Effector memory CD8-positive, alpha-beta T cell (primary cell): Measurements from ENCODE around the gene MYO9B.
"Not testable (repeated sequence)": the region's sequence is repeated elsewhere in the genome, so short reads cannot be mapped to it uniquely, and the experiment has no call there.

Experiments
- ATAC-seq: fragments of 150-1000 bp; cut with Tn5 transposase; replicated peaks from 2 replicates; pipeline ENCODE4 v1.10.0; 2021; ENCODE audit warnings: mild to moderate bottlenecking, moderate library complexity
- DNase-seq, 3 experiments: peaks; one replicate each; pipeline ENCODE4 v3.0.0; 2021
- H3K27ac Mint-ChIP-seq, 2 donors: one replicate each; pipeline ENCODE4 v1.8.0; 2022; ENCODE audit warnings: mild to moderate bottlenecking in 2 of 2, mixed read lengths in 2 of 2, moderate library complexity in 2 of 2
- H3K27me3 Mint-ChIP-seq, 2 donors: one replicate each; pipeline ENCODE4 v1.8.0; 2022; ENCODE audit warnings: mixed read lengths in 2 of 2
- H3K36me3 Mint-ChIP-seq: one replicate; pipeline ENCODE4 v1.8.0; 2022; ENCODE audit warnings: mild to moderate bottlenecking, moderate library complexity, mixed read lengths; ENCODE audit not compliant: insufficient read depth
- H3K4me1 Mint-ChIP-seq, 2 donors: one replicate each; pipeline ENCODE4 v1.8.0; 2022; ENCODE audit warnings: low read depth in 2 of 2, mixed read lengths in 2 of 2
- H3K4me3 Mint-ChIP-seq, 2 donors: one replicate each; pipeline ENCODE4 v1.8.0; 2022; ENCODE audit warnings: mild to moderate bottlenecking in 2 of 2, mixed read lengths in 2 of 2, moderate library complexity in 2 of 2
- H3K9me3 Mint-ChIP-seq, 2 donors: one replicate each; pipeline ENCODE4 v1.8.0; 2022; ENCODE audit warnings: mixed read lengths in 2 of 2

The MYO9B gene

GRCh38 chr19:17086120-17086519 lies 10.5 kb downstream of the MYO9B start:
- Mint-ChIP-seq H3K36me3 (peaks cover 16% of the 10 kb centered on the region), H3K27me3 (no peaks in the 10 kb centered on the region), H3K27ac (peak overlapping the region in 1 of 2 donors; percentile 69), H3K9me3 (no peaks in the 10 kb centered on the region), H3K4me3 (no peak overlapping the region), H3K4me1 (peaks cover 67% of the 10 kb centered on the region in 2 donors)
- no peak for ATAC-seq
- no peak for DNase-seq

- peak overlapping the region in 1 of 2 donors; percentile 26 for H3K27ac Mint-ChIP-seq
- H3K4me1 Mint-ChIP-seq: peaks cover 63 to 67% of the 10 kb centered on the region in 2 donors
- no peaks in the 10 kb centered on the region for H3K27me3 Mint-ChIP-seq
Measured at GRCh38 chr19:17086834-17087233, 11.3 kb downstream of the MYO9B start.

GRCh38 chr19:17088552-17088951 lies 13.0 kb downstream of the MYO9B start:
- Mint-ChIP-seq H3K36me3 (peaks cover 16% of the 10 kb centered on the region), H3K9me3 (no peaks in the 10 kb centered on the region), H3K4me1 (peaks cover 53 to 56% of the 10 kb centered on the region in 2 donors), H3K27me3 (no peaks in the 10 kb centered on the region), H3K4me3 (no peak overlapping the region), H3K27ac (peak overlapping the region; percentile 14 to 79)
- DNase-seq (no peak), ATAC-seq (no peak)

More at GRCh38 chr19:17086834-17087233, 11.3 kb downstream of the MYO9B start:
- Mint-ChIP-seq H3K36me3 (peaks cover 16% of the 10 kb centered on the region), H3K4me3 (no peak overlapping the region), H3K9me3 (no peaks in the 10 kb centered on the region)
- ATAC-seq (no peak), DNase-seq (no peak)

GRCh38 chr19:17090583-17090982 lies 15.0 kb downstream of the MYO9B start:
- peak; percentile 78 for ATAC-seq
- Mint-ChIP-seq H3K4me1 (peaks cover 52 to 59% of the 10 kb centered on the region in 2 donors), H3K27ac (peak overlapping the region; percentile 77 to 79), H3K9me3 (no peaks in the 10 kb centered on the region), H3K36me3 (peaks cover 14% of the 10 kb centered on the region), H3K27me3 (no peaks in the 10 kb centered on the region), H3K4me3 (peak overlapping the region in 1 of 2 donors; percentile 49)
- DNase-seq: no peak

GRCh38 chr19:17091758-17092333 lies 16.3 kb downstream of the MYO9B start:
- H3K27me3 Mint-ChIP-seq: no peaks in the 10 kb centered on the region
- peak overlapping the region in 1 of 2 donors; percentile 54 for H3K27ac Mint-ChIP-seq
- peak overlapping the region in 1 of 2 donors; percentile 10 for H3K4me3 Mint-ChIP-seq
- DNase-seq (no peak), ATAC-seq (peak; percentile 58)
- no peaks in the 10 kb centered on the region for H3K9me3 Mint-ChIP-seq
- H3K4me1 Mint-ChIP-seq: peaks cover 55% of the 10 kb centered on the region in 2 donors
- H3K36me3 Mint-ChIP-seq: peaks cover 10% of the 10 kb centered on the region

- DNase-seq (no peak), ATAC-seq (no peak)
- peaks cover 10% of the 10 kb centered on the region for H3K36me3 Mint-ChIP-seq
- H3K27ac Mint-ChIP-seq: no peak overlapping the region
- no peaks in the 10 kb centered on the region for H3K9me3 Mint-ChIP-seq
- peaks cover 53% of the 10 kb centered on the region in 2 donors for H3K4me1 Mint-ChIP-seq
- no peak overlapping the region for H3K4me3 Mint-ChIP-seq
- no peaks in the 10 kb centered on the region for H3K27me3 Mint-ChIP-seq
Measured at GRCh38 chr19:17092696-17093095, 17.1 kb downstream of the MYO9B start.

- H3K27me3 Mint-ChIP-seq, ATAC-seq, H3K9me3 Mint-ChIP-seq, H3K4me3 Mint-ChIP-seq, DNase-seq: not testable (repeated sequence)
- Mint-ChIP-seq H3K36me3 (peaks cover 12% of the 10 kb centered on the region), H3K27ac (peak overlapping the region in 1 of 2 donors; percentile 17), H3K4me1 (peaks cover 46 to 53% of the 10 kb centered on the region in 2 donors)
Measured at GRCh38 chr19:17094694-17095093, 19.1 kb downstream of the MYO9B start.

GRCh38 chr19:17095141-17095919 lies 19.8 kb downstream of the MYO9B start:
- Mint-ChIP-seq H3K27me3 (no peaks in the 10 kb centered on the region), H3K27ac (peak overlapping the region; percentile 17 to 76)

GRCh38 chr19:17097593-17098126 lies 22.1 kb downstream of the MYO9B start:
- no peak for ATAC-seq
- Mint-ChIP-seq H3K36me3 (peaks cover 39% of the 10 kb centered on the region), H3K9me3 (no peaks in the 10 kb centered on the region), H3K4me3 (no peak overlapping the region), H3K27me3 (no peaks in the 10 kb centered on the region), H3K4me1 (peaks cover 39 to 44% of the 10 kb centered on the region in 2 donors), H3K27ac (no peak overlapping the region)
- no peak for DNase-seq

More at GRCh38 chr19:17095141-17095919, 19.8 kb downstream of the MYO9B start:
- H3K4me3 Mint-ChIP-seq: no peak overlapping the region
- peaks cover 43 to 49% of the 10 kb centered on the region in 2 donors for H3K4me1 Mint-ChIP-seq
- ATAC-seq (no peak), DNase-seq (no peak)
- H3K36me3 Mint-ChIP-seq: peaks cover 18% of the 10 kb centered on the region
- no peaks in the 10 kb centered on the region for H3K9me3 Mint-ChIP-seq

- ATAC-seq: no peak
- peaks cover 46 to 48% of the 10 kb centered on the region in 2 donors for H3K4me1 Mint-ChIP-seq
- no peaks in the 10 kb centered on the region for H3K27me3 Mint-ChIP-seq
- no peaks in the 10 kb centered on the region for H3K9me3 Mint-ChIP-seq
- no peak for DNase-seq
- H3K27ac Mint-ChIP-seq: peak overlapping the region; percentile 59 to 69
- H3K4me3 Mint-ChIP-seq: no peak overlapping the region
- H3K36me3 Mint-ChIP-seq: peaks cover 46% of the 10 kb centered on the region
Measured at GRCh38 chr19:17098326-17098725, 22.7 kb downstream of the MYO9B start.

- Mint-ChIP-seq H3K9me3 (no peaks in the 10 kb centered on the region), H3K4me1 (peaks cover 39 to 48% of the 10 kb centered on the region in 2 donors), H3K4me3 (no peak overlapping the region), H3K27ac (peak overlapping the region; percentile 47 to 63), H3K27me3 (no peaks in the 10 kb centered on the region), H3K36me3 (peaks cover 73% of the 10 kb centered on the region)
- DNase-seq (no peak), ATAC-seq (no peak)
Measured at GRCh38 chr19:17101686-17102628, 26.4 kb downstream of the MYO9B start.

GRCh38 chr19:17103177-17103576 lies 27.6 kb downstream of the MYO9B start:
- no peaks in the 10 kb centered on the region for H3K9me3 Mint-ChIP-seq
- H3K27me3 Mint-ChIP-seq: no peaks in the 10 kb centered on the region
- H3K4me1 Mint-ChIP-seq: peaks cover 43 to 49% of the 10 kb centered on the region in 2 donors
- H3K36me3 Mint-ChIP-seq: peaks cover 80% of the 10 kb centered on the region
- no peak overlapping the region for H3K4me3 Mint-ChIP-seq
- ATAC-seq (no peak), DNase-seq (peak in 2 of 3 experiments; percentile 19 to 20)
- peak overlapping the region; percentile 47 to 63 for H3K27ac Mint-ChIP-seq

- Mint-ChIP-seq H3K9me3 (no peaks in the 10 kb centered on the region), H3K36me3 (peaks cover 85% of the 10 kb centered on the region), H3K27me3 (no peaks in the 10 kb centered on the region), H3K27ac (peak overlapping the region in 1 of 2 donors; percentile 75), H3K4me1 (peaks cover 36 to 44% of the 10 kb centered on the region in 2 donors), H3K4me3 (peak overlapping the region in 1 of 2 donors; percentile 45)
- no peak for DNase-seq
- no peak for ATAC-seq
Measured at GRCh38 chr19:17104679-17105078, 29.1 kb downstream of the MYO9B start.
